ENCODE results near the gene ERICH3. TPM values are rescaled to one million over a fixed set of nuclear protein-coding genes. Genes with fewer than 3 reads are reported as not detected.
"Not testable (repeated sequence)": the region's sequence is repeated elsewhere in the genome, so short reads cannot be mapped to it uniquely, and the experiment has no call there.

The ERICH3 gene
- total and polyA plus RNA-seq, 8 donors: under 0.01 to 0.68 (median 0.13) TPM

DNA sequence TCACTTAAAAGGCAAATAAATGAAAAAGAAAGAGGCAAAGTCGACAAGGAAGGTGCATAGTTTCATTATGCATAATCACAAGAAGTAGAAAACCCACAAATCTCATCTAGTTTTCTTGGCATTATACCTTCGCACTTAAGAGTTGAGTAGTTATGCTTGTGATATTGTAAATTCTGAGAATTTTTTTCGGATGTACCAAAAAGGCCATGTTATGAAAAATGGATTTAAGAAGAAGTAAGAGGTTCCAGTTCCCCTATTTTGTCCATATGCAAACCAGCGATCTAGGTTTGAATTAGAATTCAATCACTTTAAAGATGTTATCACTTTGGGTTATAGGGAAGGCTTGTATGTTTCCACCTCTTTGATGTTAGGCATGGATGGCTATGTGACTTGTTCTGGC, 7.9 kb upstream of the ERICH3 start:
- ATAC-seq (no peak), DNase-seq (no peak), FAIRE-seq (no peak)
- H3K27me3 ChIP-seq: no peaks in the 10 kb centered on the region
- no peaks in the 10 kb centered on the region for H3K4me1 ChIP-seq
- H3K27ac ChIP-seq: no peak overlapping the region
- H3K4me3 ChIP-seq: no peak overlapping the region
- H3K36me3 ChIP-seq: no peaks in the 10 kb centered on the region
- 72 to 84% methylated on average over 4 of the region's 4 CpGs for WGBS, 2 donors
- H3K9me3 ChIP-seq: no peaks in the 10 kb centered on the region
- TF ChIP-seq, protein P1, sequence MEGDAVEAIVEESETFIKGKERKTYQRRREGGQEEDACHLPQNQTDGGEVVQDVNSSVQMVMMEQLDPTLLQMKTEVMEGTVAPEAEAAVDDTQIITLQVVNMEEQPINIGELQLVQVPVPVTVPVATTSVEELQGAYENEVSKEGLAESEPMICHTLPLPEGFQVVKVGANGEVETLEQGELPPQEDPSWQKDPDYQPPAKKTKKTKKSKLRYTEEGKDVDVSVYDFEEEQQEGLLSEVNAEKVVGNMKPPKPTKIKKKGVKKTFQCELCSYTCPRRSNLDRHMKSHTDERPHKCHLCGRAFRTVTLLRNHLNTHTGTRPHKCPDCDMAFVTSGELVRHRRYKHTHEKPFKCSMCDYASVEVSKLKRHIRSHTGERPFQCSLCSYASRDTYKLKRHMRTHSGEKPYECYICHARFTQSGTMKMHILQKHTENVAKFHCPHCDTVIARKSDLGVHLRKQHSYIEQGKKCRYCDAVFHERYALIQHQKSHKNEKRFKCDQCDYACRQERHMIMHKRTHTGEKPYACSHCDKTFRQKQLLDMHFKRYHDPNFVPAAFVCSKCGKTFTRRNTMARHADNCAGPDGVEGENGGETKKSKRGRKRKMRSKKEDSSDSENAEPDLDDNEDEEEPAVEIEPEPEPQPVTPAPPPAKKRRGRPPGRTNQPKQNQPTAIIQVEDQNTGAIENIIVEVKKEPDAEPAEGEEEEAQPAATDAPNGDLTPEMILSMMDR (IDR thresholded peaks at IDR 0.05): no peak
- intact Hi-C loops (cut with DNase I): no loop called here

DNA sequence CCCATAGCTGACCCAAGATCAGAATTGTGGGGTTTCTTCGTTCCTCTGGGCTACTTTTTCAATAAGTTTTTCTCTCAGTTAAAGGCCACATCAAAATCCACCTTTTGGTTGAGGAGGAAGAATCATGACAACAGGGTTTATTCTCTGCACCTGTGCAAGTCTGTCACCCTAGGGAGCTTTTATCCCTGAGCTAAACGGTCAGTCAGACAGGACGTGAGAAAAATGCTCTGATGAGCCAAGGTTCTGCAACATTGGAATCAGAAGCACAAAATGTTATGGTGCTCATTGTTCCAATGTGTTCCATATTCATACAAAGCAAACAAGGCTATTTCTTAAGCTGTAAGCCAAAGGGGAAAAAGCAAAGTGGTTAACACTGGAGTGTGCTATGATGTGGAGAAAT, 7.4 kb upstream of the ERICH3 start:
- FAIRE-seq: no peak
- TF ChIP-seq, protein P1 (IDR thresholded peaks at IDR 0.05): no peak
- Histone ChIP-seq H3K4me3 (no peak overlapping the region), H3K27ac (no peak overlapping the region), H3K27me3 (no peaks in the 10 kb centered on the region), H3K36me3 (no peaks in the 10 kb centered on the region), H3K4me1 (no peaks in the 10 kb centered on the region), H3K9me3 (no peaks in the 10 kb centered on the region)
- WGBS, 2 donors: 34 to 43% methylated on average over 3 of the region's 3 CpGs
- intact Hi-C loops (cut with DNase I): no loop called here
- no peak for DNase-seq
- no peak for ATAC-seq

DNA sequence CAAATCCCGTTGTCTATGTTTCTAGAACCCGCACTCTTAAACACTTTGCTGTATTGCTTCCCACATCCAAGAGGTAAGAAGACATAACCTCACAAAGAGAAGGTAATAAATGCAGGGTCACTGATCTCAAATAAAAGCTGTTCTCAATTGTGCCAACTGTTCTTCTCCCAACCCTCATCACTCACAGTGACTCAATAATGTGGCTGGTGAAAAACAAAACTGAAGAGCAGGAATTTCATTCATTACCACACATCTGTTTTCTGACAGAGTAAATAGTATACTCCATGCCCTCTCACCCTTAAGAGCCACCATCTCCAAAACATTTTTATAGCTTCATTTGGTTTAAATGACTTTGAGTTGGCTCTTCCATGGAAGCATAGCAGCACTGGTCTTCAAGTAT, 6.2 kb upstream of the ERICH3 start:
- H3K36me3 ChIP-seq: no peaks in the 10 kb centered on the region
- ATAC-seq: no peak
- no peak overlapping the region for H3K4me3 ChIP-seq
- FAIRE-seq: no peak
- TF ChIP-seq, protein P1 (IDR thresholded peaks at IDR 0.05): no peak
- H3K9me3 ChIP-seq: no peaks in the 10 kb centered on the region
- intact Hi-C loops (cut with DNase I): no loop called here
- WGBS, 2 donors: 78 to 86% methylated on average over 2 of the region's 2 CpGs
- H3K27me3 ChIP-seq: peaks cover 0 to 5% (median 0%) of the 10 kb centered on the region in 4 donors
- H3K4me1 ChIP-seq: no peaks in the 10 kb centered on the region
- H3K27ac ChIP-seq: no peak overlapping the region
- no peak for DNase-seq

DNA sequence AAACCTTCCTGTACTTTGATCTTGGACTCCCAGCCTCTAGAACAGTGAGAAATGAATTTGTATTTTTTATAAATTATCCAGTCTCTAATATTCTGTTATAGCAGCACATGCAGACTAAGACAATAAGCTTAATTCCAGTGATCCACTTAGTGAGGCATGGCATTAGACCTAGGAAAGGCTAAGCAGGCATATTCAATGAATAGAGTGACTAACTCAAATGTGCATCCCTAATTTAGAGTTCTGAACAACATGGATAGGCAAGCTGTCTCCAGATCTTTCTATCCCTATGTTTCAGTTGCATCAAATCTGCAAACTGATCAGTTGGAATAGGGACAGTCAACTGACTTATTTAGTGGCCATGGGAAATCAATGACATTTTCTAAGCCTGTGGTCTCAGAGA, 4.3 kb upstream of the ERICH3 start:
- DNase-seq (no peak), FAIRE-seq (no peak), ATAC-seq (no peak)
- intact Hi-C loops (cut with DNase I): no loop called here
- Histone ChIP-seq H3K9me3 (no peaks in the 10 kb centered on the region), H3K27ac (no peak overlapping the region), H3K4me1 (no peaks in the 10 kb centered on the region), H3K27me3 (peaks cover 0 to 8% (median 0%) of the 10 kb centered on the region in 4 donors), H3K36me3 (no peaks in the 10 kb centered on the region), H3K4me3 (no peak overlapping the region)
- TF ChIP-seq, protein P1 (IDR thresholded peaks at IDR 0.05): no peak

DNA sequence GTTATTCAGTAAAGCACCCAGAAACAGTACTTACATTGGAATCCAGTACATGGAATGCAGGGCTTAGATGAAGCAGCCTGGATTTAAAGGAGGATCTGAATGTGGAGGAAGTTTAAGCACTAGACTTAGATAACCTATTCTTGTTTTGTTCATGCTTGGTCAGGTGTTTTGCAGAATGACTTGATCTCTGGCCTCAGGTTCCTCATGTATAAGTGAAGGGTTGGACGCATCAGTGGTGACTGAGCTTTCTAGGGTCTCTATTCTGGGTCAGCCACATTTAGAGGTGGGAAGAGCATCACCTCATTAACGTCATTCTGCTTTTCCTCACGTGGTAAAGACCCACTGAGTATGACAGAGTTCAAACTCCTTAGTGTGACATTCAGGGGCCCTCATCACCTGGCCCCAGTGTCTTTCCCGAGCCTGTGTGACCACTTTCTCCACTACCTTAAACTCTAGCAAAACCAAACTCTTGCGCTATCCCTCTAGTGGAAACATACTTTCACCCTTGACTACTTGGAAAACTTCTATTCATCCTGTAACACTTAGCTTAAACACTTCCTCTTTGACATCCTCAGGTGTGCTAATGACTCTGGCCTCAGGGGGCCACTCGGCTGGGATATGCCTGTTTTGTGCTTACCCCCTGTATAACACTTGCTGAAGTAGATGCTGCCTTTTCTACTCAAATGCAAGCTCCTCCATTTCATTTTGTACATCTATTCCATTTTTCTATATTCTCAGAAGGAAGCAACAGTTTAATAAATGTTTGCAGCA, 871 bp upstream of the ERICH3 start:
- FAIRE-seq (no peak), DNase-seq (no peak), ATAC-seq (no peak)
- intact Hi-C loops (cut with DNase I): no loop called here
- Histone ChIP-seq H3K27ac (no peak overlapping the region), H3K4me1 (no peaks in the 10 kb centered on the region), H3K9me3 (no peaks in the 10 kb centered on the region), H3K36me3 (no peaks in the 10 kb centered on the region), H3K27me3 (peaks cover 0 to 8% (median 0%) of the 10 kb centered on the region in 4 donors), H3K4me3 (no peak overlapping the region)
- TF ChIP-seq, protein P1 (IDR thresholded peaks at IDR 0.05): no peak
- WGBS, 2 donors: 53 to 59% methylated on average over 6 of the region's 6 CpGs

DNA sequence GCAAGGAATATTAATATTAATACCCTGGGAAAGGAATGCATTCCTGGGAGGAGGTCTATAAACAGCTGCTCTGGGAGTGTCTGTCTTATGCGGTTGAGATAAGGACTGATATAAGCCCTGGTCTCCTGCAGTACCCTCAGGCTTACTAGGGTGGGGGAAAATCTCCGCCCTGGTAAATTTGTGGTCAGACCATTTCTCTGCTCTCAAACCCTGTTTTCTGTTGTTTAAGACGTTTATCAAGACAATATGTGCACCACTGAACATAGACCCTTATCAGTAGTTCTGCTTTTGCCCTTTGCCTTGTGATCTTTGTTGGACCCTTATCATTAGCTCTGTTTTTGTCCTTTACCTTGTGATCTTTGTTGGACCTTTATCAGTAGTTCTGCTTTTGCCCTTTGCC, 2.7 kb downstream of the ERICH3 start:
- H3K9me3 ChIP-seq; DNase-seq; ATAC-seq; H3K27ac ChIP-seq; intact Hi-C loops (cut with DNase I); FAIRE-seq; H3K4me1 ChIP-seq; H3K36me3 ChIP-seq; H3K27me3 ChIP-seq; H3K4me3 ChIP-seq: not testable (repeated sequence)
- 63 to 67% methylated on average over 3 of the region's 3 CpGs for WGBS, 2 donors
